ENCODE results near the gene RNU5D-1. TPM values are rescaled to one million over a fixed set of nuclear protein-coding genes. Genes with fewer than 3 reads are reported as not detected.

The RNU5D-1 gene
- total and polyA plus RNA-seq, 12 donors: not detected

- WGBS, 2 donors: 89 to 90% methylated on average over 7 of the region's 7 CpGs
- Histone ChIP-seq H3K9me3 (no peaks in the 10 kb centered on the region), H3K27ac (no peak overlapping the region), H3K4me3 (no peak overlapping the region), H3K36me3 (no peaks in the 10 kb centered on the region), H3K4me1 (peaks cover 0 to 10% (median 6%) of the 10 kb centered on the region in 9 donors), H3K27me3 (peaks cover 0 to 6% (median 4%) of the 10 kb centered on the region in 7 donors)
- TF ChIP-seq CTCF (IDR thresholded peaks at IDR 0.05): no peak
- intact Hi-C loops (cut with DNase I): no loop called here
- DNase-seq: no peak
- no peak for ATAC-seq
Measured at GRCh38 chr1:44714532-44714931, 16.4 kb downstream of the RNU5D-1 start.

- no peak for ATAC-seq
- WGBS, 2 donors: 66 to 68% methylated on average over 6 of the region's 6 CpGs
- TF ChIP-seq CTCF (IDR thresholded peaks at IDR 0.05): no peak
- intact Hi-C loops (cut with DNase I): no loop called here
- H3K36me3 ChIP-seq: no peaks in the 10 kb centered on the region
- peaks cover 0 to 6% (median 4%) of the 10 kb centered on the region in 7 donors for H3K27me3 ChIP-seq
- H3K9me3 ChIP-seq: no peaks in the 10 kb centered on the region
- peaks cover 0 to 10% (median 6%) of the 10 kb centered on the region in 9 donors for H3K4me1 ChIP-seq
- no peak for DNase-seq
- H3K4me3 ChIP-seq: no peak overlapping the region
- H3K27ac ChIP-seq: no peak overlapping the region
Measured at GRCh38 chr1:44713321-44713781, 17.6 kb downstream of the RNU5D-1 start.

- DNase-seq (peak in 1 of 2 donors; percentile 42), ATAC-seq (peak; percentile 52 to 81 (median 70))
- WGBS, 2 donors: 36 to 43% methylated on average over 15 of the region's 15 CpGs
- peak overlapping the region in 2 of 10 donors; percentile 3 to 26 for H3K4me3 ChIP-seq
- intact Hi-C loops (cut with DNase I): no loop called here
- no peak overlapping the region for H3K27ac ChIP-seq
- no peaks in the 10 kb centered on the region for H3K36me3 ChIP-seq
- H3K4me1 ChIP-seq: peaks cover 0 to 10% (median 3%) of the 10 kb centered on the region in 9 donors
- H3K9me3 ChIP-seq: no peaks in the 10 kb centered on the region
- peaks cover 0 to 6% (median 0%) of the 10 kb centered on the region in 7 donors for H3K27me3 ChIP-seq
- peak; percentile 28 to 78 (median 69) for TF ChIP-seq CTCF (IDR thresholded peaks at IDR 0.05)
Measured at GRCh38 chr1:44707959-44708831, 22.8 kb downstream of the RNU5D-1 start.

GRCh38 chr1:44707112-44707881 is 23.7 kb downstream of the RNU5D-1 start:
- no peak for DNase-seq
- intact Hi-C loops (cut with DNase I): no loop called here
- TF ChIP-seq CTCF (IDR thresholded peaks at IDR 0.05): no peak
- Histone ChIP-seq H3K27ac (no peak overlapping the region), H3K4me3 (no peak overlapping the region), H3K9me3 (no peaks in the 10 kb centered on the region), H3K36me3 (no peaks in the 10 kb centered on the region), H3K4me1 (peaks cover 0 to 10% (median 3%) of the 10 kb centered on the region in 9 donors), H3K27me3 (peaks cover 0 to 6% (median 0%) of the 10 kb centered on the region in 7 donors)
- ATAC-seq: no peak
- 89 to 92% methylated on average over 6 of the region's 6 CpGs for WGBS, 2 donors
